Adrenal gland (tissue), 12 donors: Measurements from ENCODE around the gene BRME1. TPM values are rescaled to one million over a fixed set of nuclear protein-coding genes. Genes with fewer than 3 reads are reported as not detected.
A peak's percentile ranks its signal among the peaks of the same experiment; 100 is the strongest.

Experiments
- DNase-seq, 7 donors: peaks; one replicate each; pipeline ENCODE4 v3.0.0-alpha.2; 2019 to 2020
- H3K27ac ChIP-seq, 5 donors: fragments of 200-600 bp; sonication (generic) in 4 of 5; 1 replicate in 3 of 5; 2 replicates in 2 of 5; pipeline versions ENCODE4 v1.5.1 to v1.8.0; 2016 to 2020; ENCODE audit warnings: mild to moderate bottlenecking in 1 of 5
- H3K27me3 ChIP-seq: fragments of 200-600 bp; 2 replicates; pipeline ENCODE4 v1.8.0; 2021
- H3K36me3 ChIP-seq, 2 donors: fragments of 200-600 bp; replicated peaks in 1 of 2; 1 replicate in 1 of 2; 2 replicates in 1 of 2; pipeline versions ENCODE4 v1.5.1 to v1.8.0; 2018 to 2022
- H3K4me1 ChIP-seq, 2 donors: fragments of 200-600 bp; replicated peaks in 1 of 2; 1 replicate in 1 of 2; 2 replicates in 1 of 2; pipeline versions ENCODE4 v1.5.1 to v1.8.0; 2018 to 2021
- H3K4me3 ChIP-seq, 4 donors: fragments of 200-600 bp; sonication (generic) in 3 of 4; one replicate each; pipeline ENCODE4 v1.5.1; 2016 to 2018
- H3K9me3 ChIP-seq, 3 donors: fragments of 200-600 bp; sonication (generic) in 1 of 3; replicated peaks in 1 of 3; 1 replicate in 2 of 3; 2 replicates in 1 of 3; pipeline versions ENCODE4 v1.5.1 to v1.8.0; 2016 to 2021
- POLR2A ChIP-seq, 2 donors: fragments of 450-650 bp; IDR thresholded peaks; one replicate each; pipeline ENCODE4 v1.6.1; 2017; ENCODE audit warnings: antibody characterized with exemption in 2 of 2, mild to moderate bottlenecking in 2 of 2, moderate library complexity in 1 of 2
- WGBS, 4 donors: extraction: QIAGEN DNeasy Blood & Tissue Kit in 2 of 4; methylation state at CpG; one replicate each; pipeline versions ENCODE4 v1.1.5 to v1.1.7; 2013 to 2017; 5-methylcytosine and 5-hydroxymethylcytosine counted together
- intact Hi-C, 2 donors: fragments of 100-400 bp; cut with DNase I; formaldehyde crosslinking; loops; one replicate each; pipeline versions ENCODE4 v1.14.1 to v1.15.0; 2022 to 2023
- polyA plus RNA-seq, 3 donors: library from polyadenylated mRNA; stranded (reverse); fragments of 200-250 nt in 2 of 3; fragments of 350-450 nt in 1 of 3; fragmentation: Illumina TruSeq in 1 of 3; extraction: RNeasy Lipid Tissue Mini Kit (QIAGEN cat#74804) in 1 of 3; gene quantifications; one replicate each; pipeline ENCODE4 v1.2.3, GENCODE V29; 2013 to 2014
- total RNA-seq, 9 donors: library from RNA; depleted of rRNA in 4 of 9; stranded (reverse); fragments of >200 nt in 4 of 9; fragments of 120-200 nt in 1 of 9; fragmentation: NEBNext Ultra II Directional in 1 of 9; extraction: Animal tissue kit (Norgen Biotek cat#: 25700) in 1 of 9; gene quantifications; one replicate each; pipeline versions ENCODE4 v1.1.0 to v1.2.4, GENCODE V29; 2013 to 2023
- TF ChIP-seq, protein P1 (sequence below), 6 experiments: fragments of 450-650 bp in 4 of 6; fragments of 200-600 bp in 2 of 6; sonication (generic) in 1 of 6; IDR thresholded peaks; 1 replicate in 5 of 6; 2 replicates in 1 of 6; pipeline versions ENCODE4 v1.5.1 to v1.8.0; 2016 to 2021; ENCODE audit warnings: antibody characterized with exemption in 6 of 6, mild to moderate bottlenecking in 2 of 6, moderate library complexity in 1 of 6
- donor health status: healthy with polysubstance abuse.
- donor health status: Bipolar disorder and iron deficiency.
- donor health status: DM: yes; HTN: yes; CAD: no.
- donor health status: DM: no; HTN: no; CAD: no.
- donor health status: DM: no; HTN: no; CAD: no.
- donor health status: DM: yes; HTN: yes; CAD: no.

Gene BRME1
- total and polyA plus RNA-seq, 12 donors: 0.21 to 4.5 (median 1.4) TPM; not detected in 1

DNA sequence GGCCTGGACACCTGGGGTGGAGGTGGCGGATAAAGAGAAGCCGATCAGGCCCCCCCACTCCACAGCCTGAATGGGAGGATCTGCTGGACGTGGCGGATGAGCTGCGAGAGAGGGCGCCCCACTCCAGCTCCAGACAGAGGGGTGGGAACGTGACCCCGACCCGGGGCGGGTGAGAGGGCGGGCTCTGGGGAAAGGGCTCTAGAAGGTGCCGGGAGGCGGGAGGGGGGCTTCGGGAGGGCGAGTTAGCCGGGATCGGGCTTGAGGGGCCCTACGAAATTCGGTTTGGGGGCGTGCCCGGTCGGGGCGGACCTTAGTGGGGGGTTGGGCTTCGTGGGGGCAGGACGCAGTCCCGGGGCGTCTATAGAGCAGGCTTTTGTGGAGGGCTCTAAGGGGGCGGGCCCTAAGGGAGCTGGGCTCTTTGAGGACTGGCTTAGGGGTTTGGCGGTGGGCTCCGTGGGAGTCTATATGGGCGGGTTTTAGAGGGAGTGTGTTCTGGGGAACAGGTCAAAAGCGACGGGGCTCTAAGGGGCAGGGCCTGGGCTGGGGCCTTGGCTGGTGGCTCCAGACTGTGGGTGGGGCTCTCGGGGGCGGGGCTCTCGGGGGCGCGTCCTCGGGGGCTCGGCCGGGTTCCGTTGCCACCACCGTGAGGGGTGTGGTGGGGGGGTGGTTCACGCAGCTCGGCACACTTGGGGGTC is 33.1 kb downstream of the BRME1 start:
- H3K27me3 ChIP-seq: no peaks in the 10 kb centered on the region
- no peaks in the 10 kb centered on the region for H3K4me1 ChIP-seq
- 7 to 17% (median 12%) methylated on average over 13 to 43 of the region's 45 CpGs for WGBS, 4 donors
- H3K27ac ChIP-seq: no peak overlapping the region
- H3K9me3 ChIP-seq: no peaks in the 10 kb centered on the region
- intact Hi-C loops: no loop called here
- no peaks in the 10 kb centered on the region for H3K36me3 ChIP-seq
- peak in 1 of 7 donors; percentile 26 for DNase-seq
- peak overlapping the region in 1 of 4 donors; percentile 37 for H3K4me3 ChIP-seq
- TF ChIP-seq, protein P1, sequence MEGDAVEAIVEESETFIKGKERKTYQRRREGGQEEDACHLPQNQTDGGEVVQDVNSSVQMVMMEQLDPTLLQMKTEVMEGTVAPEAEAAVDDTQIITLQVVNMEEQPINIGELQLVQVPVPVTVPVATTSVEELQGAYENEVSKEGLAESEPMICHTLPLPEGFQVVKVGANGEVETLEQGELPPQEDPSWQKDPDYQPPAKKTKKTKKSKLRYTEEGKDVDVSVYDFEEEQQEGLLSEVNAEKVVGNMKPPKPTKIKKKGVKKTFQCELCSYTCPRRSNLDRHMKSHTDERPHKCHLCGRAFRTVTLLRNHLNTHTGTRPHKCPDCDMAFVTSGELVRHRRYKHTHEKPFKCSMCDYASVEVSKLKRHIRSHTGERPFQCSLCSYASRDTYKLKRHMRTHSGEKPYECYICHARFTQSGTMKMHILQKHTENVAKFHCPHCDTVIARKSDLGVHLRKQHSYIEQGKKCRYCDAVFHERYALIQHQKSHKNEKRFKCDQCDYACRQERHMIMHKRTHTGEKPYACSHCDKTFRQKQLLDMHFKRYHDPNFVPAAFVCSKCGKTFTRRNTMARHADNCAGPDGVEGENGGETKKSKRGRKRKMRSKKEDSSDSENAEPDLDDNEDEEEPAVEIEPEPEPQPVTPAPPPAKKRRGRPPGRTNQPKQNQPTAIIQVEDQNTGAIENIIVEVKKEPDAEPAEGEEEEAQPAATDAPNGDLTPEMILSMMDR (IDR thresholded peaks at IDR 0.05): no peak
- no peak for TF ChIP-seq POLR2A (IDR thresholded peaks at IDR 0.05)

DNA sequence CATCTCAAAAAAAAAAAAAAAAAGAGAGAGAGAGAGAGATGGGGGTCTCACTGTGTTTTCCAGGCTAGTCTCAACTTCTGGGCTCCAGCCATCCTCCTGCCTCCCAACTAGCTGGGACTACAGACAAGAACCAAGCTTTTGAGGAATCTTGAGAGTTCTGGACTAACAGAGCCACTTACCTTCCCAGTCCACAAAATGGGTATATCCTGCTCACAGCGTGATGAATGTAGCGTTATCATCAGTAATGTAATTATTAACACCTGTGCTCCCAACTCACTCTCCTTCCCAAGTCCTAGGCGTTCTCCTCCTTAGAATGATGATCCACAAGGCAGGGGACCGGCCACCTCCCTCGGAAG is 33.6 kb downstream of the BRME1 start:
- TF ChIP-seq, protein P1 (IDR thresholded peaks at IDR 0.05): no peak
- TF ChIP-seq POLR2A (IDR thresholded peaks at IDR 0.05): no peak
- H3K27me3 ChIP-seq: no peaks in the 10 kb centered on the region
- intact Hi-C loops: no loop called here
- no peak overlapping the region for H3K27ac ChIP-seq
- no peaks in the 10 kb centered on the region for H3K4me1 ChIP-seq
- DNase-seq: no peak
- no peaks in the 10 kb centered on the region for H3K9me3 ChIP-seq
- H3K36me3 ChIP-seq: no peaks in the 10 kb centered on the region
- peak overlapping the region in 1 of 4 donors; percentile 37 for H3K4me3 ChIP-seq
- 67 to 87% (median 78%) methylated on average over 5 of the region's 5 CpGs for WGBS, 4 donors

DNA sequence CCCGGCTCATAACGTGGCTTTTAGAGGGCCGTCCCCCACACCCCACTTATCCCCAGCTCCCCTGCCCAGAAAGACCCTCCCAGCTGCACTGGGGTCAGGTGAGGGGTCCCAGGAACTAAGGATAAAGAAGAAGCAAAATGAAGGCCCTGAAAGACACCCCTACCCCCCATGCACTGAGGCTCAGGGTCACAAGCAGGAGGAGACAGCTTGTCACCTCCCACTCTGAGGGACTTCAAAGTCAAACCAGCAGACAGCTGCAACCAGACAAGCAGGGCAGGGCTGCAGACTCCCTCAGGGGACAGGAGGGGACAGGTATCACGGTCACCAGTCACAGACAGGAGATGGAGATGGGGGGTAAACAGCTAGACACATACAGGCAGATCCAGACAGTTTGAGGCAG is 35.0 kb downstream of the BRME1 start:
- no peaks in the 10 kb centered on the region for H3K9me3 ChIP-seq
- no peak overlapping the region for H3K27ac ChIP-seq
- intact Hi-C loops: no loop called here
- 85 to 95% (median 91%) methylated on average over 3 to 4 of the region's 4 CpGs for WGBS, 4 donors
- TF ChIP-seq POLR2A (IDR thresholded peaks at IDR 0.05): no peak
- TF ChIP-seq, protein P1 (IDR thresholded peaks at IDR 0.05): no peak
- peaks cover 0 to 3% of the 10 kb centered on the region in 2 donors for H3K4me1 ChIP-seq
- no peaks in the 10 kb centered on the region for H3K36me3 ChIP-seq
- no peak overlapping the region for H3K4me3 ChIP-seq
- DNase-seq: no peak
- peaks cover under 1% of the 10 kb centered on the region for H3K27me3 ChIP-seq

DNA sequence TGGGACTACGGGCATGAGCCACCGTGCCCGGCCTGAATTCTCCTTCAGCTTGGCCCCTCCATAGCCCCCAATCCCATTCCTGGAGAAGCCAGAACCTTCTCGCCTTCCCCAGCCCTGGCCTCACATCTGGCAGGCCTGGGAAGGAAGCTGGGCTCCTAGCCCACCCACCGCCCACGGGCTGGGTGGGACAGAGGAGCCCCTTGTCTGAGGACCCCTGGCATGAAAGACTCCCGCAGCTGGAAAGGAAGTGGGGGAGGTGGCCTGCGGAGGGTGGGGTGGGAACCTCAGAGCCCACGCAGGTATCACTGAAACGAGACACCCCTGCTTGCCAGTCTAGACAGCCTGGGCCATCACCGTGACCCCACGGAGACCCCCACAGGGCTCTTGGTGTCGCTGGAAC is 36.6 kb downstream of the BRME1 start:
- Histone ChIP-seq H3K27ac (no peak overlapping the region), H3K4me3 (no peak overlapping the region), H3K36me3 (no peaks in the 10 kb centered on the region), H3K4me1 (peaks cover 0 to 3% of the 10 kb centered on the region in 2 donors), H3K9me3 (no peaks in the 10 kb centered on the region), H3K27me3 (peaks cover 5% of the 10 kb centered on the region)
- TF ChIP-seq, protein P1 (IDR thresholded peaks at IDR 0.05): no peak
- no peak for TF ChIP-seq POLR2A (IDR thresholded peaks at IDR 0.05)
- WGBS, 4 donors: 67 to 81% (median 75%) methylated on average over 5 to 13 of the region's 13 CpGs
- intact Hi-C loops: loop anchor here in 1 of 2 donors (10.0 kb wide), 2 partner anchors 274 to 594 kb away; no protein-coding TSS in a partner anchor
- peak in 1 of 7 donors; percentile 12 for DNase-seq
